Kidney (tissue), 14 donors: ENCODE results near the gene C19orf25. TPM values are rescaled to one million over a fixed set of nuclear protein-coding genes. Genes with fewer than 3 reads are reported as not detected.

Source experiments
- DNase-seq, 5 donors: peaks; one replicate each; pipeline ENCODE4 v3.0.0-alpha.2; 2013 to 2020
- FAIRE-seq: peaks from 2 replicates; lab custom pipeline; 2012; peaks lifted over from hg19 to GRCh38; lab: Jason Lieb, UNC
- H3K27ac ChIP-seq, 2 donors: one replicate each; pipeline ENCODE4 v1.7.0; 2013; ENCODE audit warnings: low read depth in 2 of 2, low read length in 2 of 2, inconsistent platforms in 1 of 2
- H3K27me3 ChIP-seq: one replicate; pipeline ENCODE4 v1.7.1; 2013; ENCODE audit warnings: low read length, inconsistent platforms; ENCODE audit not compliant: control insufficient read depth, insufficient read depth
- H3K36me3 ChIP-seq, 3 donors: one replicate each; pipeline versions ENCODE4 v1.7.0 to v1.7.1; 2013; ENCODE audit warnings: low read length in 3 of 3, control low read depth in 1 of 3, inconsistent platforms in 1 of 3; ENCODE audit not compliant: insufficient read depth in 3 of 3, control insufficient read depth in 2 of 3
- H3K4me1 ChIP-seq, 3 donors: one replicate each; pipeline versions ENCODE4 v1.7.0 to v1.7.1; 2013; ENCODE audit warnings: low read length in 3 of 3, inconsistent platforms in 1 of 3, low read depth in 1 of 3; ENCODE audit not compliant: control insufficient read depth in 2 of 3, insufficient read depth in 2 of 3
- H3K4me3 ChIP-seq, 3 donors: one replicate each; pipeline versions ENCODE4 v1.7.0 to v1.8.1; 2013; ENCODE audit warnings: low read length in 3 of 3, control low read depth in 1 of 3, inconsistent platforms in 1 of 3
- H3K9ac ChIP-seq, 3 donors: one replicate each; pipeline versions ENCODE4 v1.7.0 to v1.7.1; 2013; ENCODE audit warnings: low read length in 3 of 3, control low read depth in 1 of 3, inconsistent platforms in 1 of 3
- H3K9me3 ChIP-seq, 3 donors: one replicate each; pipeline versions ENCODE4 v1.7.0 to v1.7.1; 2013; ENCODE audit warnings: low read length in 3 of 3, control low read depth in 1 of 3, inconsistent platforms in 1 of 3; ENCODE audit not compliant: control insufficient read depth in 2 of 3, insufficient read depth in 1 of 3
- CTCF ChIP-seq: IDR thresholded peaks from 3 replicates; pipeline ENCODE4 v1.5.1; 2012; ENCODE audit warnings: mild to moderate bottlenecking, moderate library complexity, borderline replicate concordance; ENCODE audit not compliant: insufficient read depth; ENCODE audit errors: extremely low read depth
- intact Hi-C: fragments of 100-400 bp; cut with DNase I; formaldehyde crosslinking; loops from one replicate; pipeline ENCODE4 v1.11.1; 2022
- polyA plus RNA-seq: library from polyadenylated mRNA; stranded (reverse); fragments of 350-450 nt; fragmentation: Illumina TruSeq; extraction: RNeasy Lipid Tissue Mini Kit (QIAGEN cat#74804); gene quantifications from one replicate; pipeline ENCODE4 v1.2.3, GENCODE V29; 2014; ENCODE audit warnings: low read depth, low replicate concordance; ENCODE audit not compliant: insufficient read depth
- total RNA-seq: library from RNA; stranded (reverse); fragmentation: NEBNext Ultra II Directional; extraction: Animal tissue kit (Norgen Biotek cat#: 25700); gene quantifications from one replicate; pipeline ENCODE4 v1.2.1, GENCODE V29; 2021
- donor health status: control.
- donor health status: control.
- donor health status: control.
- donor health status: control.
- donor health status: control.
- donor health status: DM: yes; HTN: yes; CAD: no.
- donor health status: Normal renal cell carcinoma (clear cell type).

Gene C19orf25
- total and polyA plus RNA-seq, 2 donors from 2014 or later: 32.5 to 50.9 TPM

GRCh38 chr19:1459479-1459878, 19.5 kb downstream of the C19orf25 start:
- no peak for FAIRE-seq
- no peak for DNase-seq
- no peak for TF ChIP-seq CTCF
- Histone ChIP-seq H3K27ac (no peak overlapping the region), H3K36me3 (no peaks in the 10 kb centered on the region), H3K9me3 (no peaks in the 10 kb centered on the region), H3K4me3 (no peak overlapping the region), H3K9ac (no peak overlapping the region), H3K27me3 (peaks cover 11% of the 10 kb centered on the region), H3K4me1 (no peaks in the 10 kb centered on the region)
- intact Hi-C loops: no loop called here

GRCh38 chr19:1457892-1458291, 21.1 kb downstream of the C19orf25 start:
- DNase-seq (no peak), FAIRE-seq (no peak)
- H3K36me3 ChIP-seq: no peaks in the 10 kb centered on the region
- H3K9me3 ChIP-seq: no peaks in the 10 kb centered on the region
- H3K4me1 ChIP-seq: no peaks in the 10 kb centered on the region
- no peak overlapping the region for H3K4me3 ChIP-seq
- no peak overlapping the region for H3K27ac ChIP-seq
- H3K27me3 ChIP-seq: peaks cover 10% of the 10 kb centered on the region
- no peak for TF ChIP-seq CTCF
- intact Hi-C loops: no loop called here
- no peak overlapping the region for H3K9ac ChIP-seq

- Histone ChIP-seq H3K4me3 (no peak overlapping the region), H3K27ac (no peak overlapping the region), H3K4me1 (no peaks in the 10 kb centered on the region), H3K27me3 (peaks cover 14% of the 10 kb centered on the region), H3K36me3 (no peaks in the 10 kb centered on the region), H3K9ac (no peak overlapping the region), H3K9me3 (no peaks in the 10 kb centered on the region)
- FAIRE-seq: no peak
- intact Hi-C loops: no loop called here
- peak in 1 of 5 donors; percentile 48 for DNase-seq
- TF ChIP-seq CTCF: no peak
Measured at GRCh38 chr19:1457031-1457739, 21.8 kb downstream of the C19orf25 start.
